MG63 (cell line): ENCODE results near the gene ZFPL1. TPM values are rescaled to one million over a fixed set of nuclear protein-coding genes. Genes with fewer than 3 reads are reported as not detected.

Experiments
- DNase-seq: peaks from one replicate; pipeline ENCODE4 v3.0.0-alpha.2; 2020
- H3K27me3 ChIP-seq: fragments of 250-450 bp; sonication (Bioruptor Pico); 2 replicates; pipeline ENCODE4 v1.5.1; 2020; ENCODE audit warnings: mild to moderate bottlenecking, moderate library complexity
- H3K36me3 ChIP-seq: fragments of 250-450 bp; sonication (Bioruptor Pico); 2 replicates; pipeline ENCODE4 v1.5.1; 2020; ENCODE audit warnings: mild to moderate bottlenecking, moderate library complexity
- H3K4me3 ChIP-seq: fragments of 250-450 bp; sonication (Bioruptor Pico); 2 replicates; pipeline ENCODE4 v1.5.1; 2020; ENCODE audit warnings: mild to moderate bottlenecking, moderate library complexity
- H3K9me3 ChIP-seq: fragments of 250-450 bp; sonication (Bioruptor Pico); 2 replicates; pipeline ENCODE4 v1.5.1; 2020; ENCODE audit warnings: mild to moderate bottlenecking, moderate library complexity
- total RNA-seq: library from RNA; depleted of rRNA; stranded (reverse); fragments of >200 nt; shearing (Covaris generic); gene quantifications from 2 replicates; pipeline ENCODE4 v1.2.3, GENCODE V29; 2014; ENCODE audit warnings: low replicate concordance

The ZFPL1 gene
- total RNA-seq, 1 experiment from 2014 or later = 70.2 TPM

DNA sequence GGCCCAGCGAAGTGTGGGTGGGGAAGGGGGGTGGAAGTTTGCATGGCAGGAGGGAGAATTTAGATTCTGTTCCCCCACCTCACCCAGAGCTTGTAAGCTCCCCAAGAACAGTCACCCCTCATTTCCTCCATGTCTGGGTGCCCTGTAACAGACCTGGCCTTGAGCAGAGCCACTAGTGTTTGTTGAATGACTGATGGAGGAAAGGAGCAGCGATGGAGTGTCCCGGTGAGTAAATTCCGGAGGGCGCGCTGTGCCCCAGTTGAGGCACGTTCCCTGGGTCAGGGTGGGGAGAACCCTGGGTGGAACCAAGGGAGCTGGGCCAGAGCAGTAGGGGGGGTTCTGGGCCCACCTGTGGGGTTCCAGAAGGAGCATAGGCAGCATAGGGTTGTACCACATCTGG lies 26.5 kb upstream of the ZFPL1 start:
- Histone ChIP-seq H3K36me3 (no peaks in the 10 kb centered on the region), H3K4me3 (no peak overlapping the region), H3K9me3 (no peaks in the 10 kb centered on the region), H3K27me3 (no peaks in the 10 kb centered on the region)
- DNase-seq = no peak

DNA sequence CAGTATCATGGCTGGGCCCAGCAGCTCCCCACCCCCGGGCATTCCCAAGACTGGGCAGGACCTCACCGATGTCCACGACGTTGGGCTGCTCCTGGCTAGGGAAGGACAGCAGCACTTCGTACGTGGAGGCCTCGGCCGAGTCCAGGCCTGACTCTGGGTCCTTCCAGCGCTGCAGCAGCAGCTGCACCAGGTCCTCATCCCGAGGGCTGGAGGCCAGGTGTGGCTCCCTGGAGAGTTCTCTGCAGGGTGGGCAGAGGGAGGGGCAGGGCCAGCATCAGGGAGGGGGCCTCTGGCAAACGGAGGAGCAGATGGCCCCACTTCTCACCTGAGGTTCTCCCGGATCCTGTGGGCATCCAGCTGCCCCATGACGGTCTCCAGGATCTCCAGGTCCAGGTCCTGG lies 26.0 kb upstream of the ZFPL1 start:
- DNase-seq = no peak
- Histone ChIP-seq H3K27me3 (no peaks in the 10 kb centered on the region), H3K9me3 (no peaks in the 10 kb centered on the region), H3K4me3 (no peak overlapping the region), H3K36me3 (no peaks in the 10 kb centered on the region)

DNA sequence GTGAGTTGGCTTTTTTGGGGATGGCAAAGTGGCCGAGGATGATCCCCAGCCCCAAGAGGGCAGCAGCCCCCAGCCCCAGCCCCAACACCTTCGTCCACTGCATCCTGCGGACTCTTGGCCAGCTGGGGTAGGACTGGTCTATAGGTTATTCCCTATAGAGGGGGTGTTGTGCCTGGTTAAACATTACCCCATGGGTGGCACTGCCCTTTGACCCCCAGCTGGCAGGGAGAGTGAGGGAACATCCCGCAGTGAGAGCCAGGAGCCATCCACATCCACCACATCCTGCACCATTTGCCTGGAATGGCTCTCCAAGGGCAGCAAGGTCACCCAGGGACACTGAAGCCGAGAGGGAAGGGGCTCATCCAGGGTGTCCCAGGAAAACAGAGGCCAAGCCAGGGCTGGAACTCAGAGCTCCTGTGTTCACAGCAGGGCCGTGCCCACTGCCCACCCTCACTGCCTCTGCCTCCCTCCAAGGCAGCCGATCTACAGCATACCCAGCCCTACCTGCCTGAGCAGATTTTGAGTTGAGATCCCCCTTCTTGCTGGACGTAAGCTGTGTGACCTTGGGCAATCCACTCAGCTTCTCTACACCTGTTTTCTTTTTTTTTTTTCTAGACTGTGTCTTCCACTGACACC lies 25.5 kb upstream of the ZFPL1 start, which contains the start of gene NAALADL1:
Gene NAALADL1, minus strand, starts transcription at position 135 of the 636 bp plus-strand sequence. Its CDS starts 32 bp downstream, at position 103.
- H3K9me3 ChIP-seq = no peaks in the 10 kb centered on the region

DNA sequence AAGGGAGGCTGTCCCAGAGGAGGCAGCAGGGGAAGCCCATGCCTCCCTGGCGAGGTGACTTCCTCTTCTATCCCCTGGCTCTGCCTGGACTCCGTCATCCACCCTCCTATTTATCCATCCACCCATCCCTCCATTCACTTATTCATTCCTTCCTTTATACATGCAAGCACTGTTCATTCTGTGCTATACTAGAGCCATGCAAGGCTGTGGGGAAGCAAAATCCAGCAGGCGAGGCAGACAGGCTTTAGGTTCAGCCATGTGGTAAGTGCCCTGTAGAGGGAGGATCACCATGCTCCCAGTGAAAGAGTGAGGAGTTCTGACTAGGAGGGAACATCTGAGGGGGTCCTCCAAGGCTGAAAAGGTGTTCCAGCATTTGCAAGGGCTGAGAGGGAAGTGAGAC lies 24.5 kb upstream of the ZFPL1 start:
- no peaks in the 10 kb centered on the region for H3K9me3 ChIP-seq
- H3K36me3 ChIP-seq = no peaks in the 10 kb centered on the region
- no peak overlapping the region for H3K4me3 ChIP-seq
- DNase-seq = no peak
- H3K27me3 ChIP-seq = no peaks in the 10 kb centered on the region

More for the DNA sequence above, 25.5 kb upstream of the ZFPL1 start, which contains the start of gene NAALADL1:
- Histone ChIP-seq H3K36me3 (no peaks in the 10 kb centered on the region), H3K4me3 (no peak within 1 kb of the TSS), H3K27me3 (no peaks in the 10 kb centered on the region)
- no peak for DNase-seq

DNA sequence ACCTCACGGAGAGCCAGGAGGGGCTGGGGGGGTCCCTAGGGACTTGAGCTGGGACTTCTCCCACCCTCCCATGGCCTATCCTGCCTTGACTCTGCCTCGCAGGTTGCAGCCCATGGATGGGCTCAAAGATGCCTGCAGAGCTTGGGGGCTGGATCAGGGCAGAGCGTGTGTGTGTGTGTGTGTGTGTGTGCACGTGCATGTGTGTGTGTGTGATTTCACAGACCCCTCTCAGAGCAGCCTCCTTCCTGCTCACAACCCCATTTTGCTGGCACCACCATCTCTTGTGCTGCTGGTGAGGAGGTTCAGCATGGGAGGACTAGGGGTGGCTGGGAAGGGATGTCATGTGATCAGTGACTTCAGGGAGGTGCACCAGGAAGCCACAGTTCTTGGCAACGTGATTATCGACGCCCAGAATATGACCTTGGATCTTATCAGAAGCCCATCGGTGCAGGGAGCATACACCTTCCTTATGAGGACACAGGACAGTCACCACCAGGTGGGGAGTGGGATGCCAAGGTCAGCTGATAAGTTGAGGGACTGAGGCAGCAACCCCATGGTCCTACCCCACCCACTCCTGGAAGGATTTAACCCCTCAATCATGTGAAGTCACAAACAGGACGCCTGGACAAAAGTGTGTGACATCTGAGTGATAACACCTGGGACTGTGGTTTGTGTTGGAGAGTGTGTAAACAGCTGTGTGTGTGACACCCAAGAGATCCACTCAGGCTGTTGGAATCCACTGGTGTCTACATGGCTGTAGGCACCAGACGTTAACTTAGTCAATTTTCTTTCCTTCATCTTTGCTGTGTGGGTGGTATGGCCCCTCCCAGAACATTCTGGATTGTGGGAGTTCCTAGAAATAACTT lies 23.8 kb upstream of the ZFPL1 start:
- Histone ChIP-seq H3K36me3 (no peaks in the 10 kb centered on the region), H3K4me3 (no peak overlapping the region), H3K27me3 (no peaks in the 10 kb centered on the region), H3K9me3 (no peaks in the 10 kb centered on the region)
- DNase-seq = no peak

DNA sequence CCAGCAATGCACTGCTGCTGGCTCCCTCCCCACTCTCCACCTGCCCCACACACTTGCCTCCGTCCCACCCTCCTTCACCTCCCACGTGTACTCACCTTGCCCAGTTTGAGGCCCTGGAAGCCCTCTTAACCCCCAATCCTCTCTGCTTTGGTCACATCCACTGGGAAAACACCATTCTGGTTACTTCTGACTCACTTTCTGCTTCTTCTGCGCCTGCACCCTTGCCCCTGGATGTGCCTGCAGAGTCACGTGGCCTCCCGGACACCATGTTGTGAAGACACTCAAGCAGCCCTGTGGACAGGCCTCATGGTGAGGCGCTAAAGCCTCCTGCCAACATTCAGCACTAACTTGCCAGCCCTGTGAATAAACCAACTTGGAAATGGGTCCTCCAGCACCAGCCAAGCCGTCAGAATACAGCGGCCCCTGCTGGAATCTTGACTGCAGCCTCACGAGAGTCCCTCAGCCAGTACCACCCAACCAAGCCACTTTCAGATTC lies 23.1 kb upstream of the ZFPL1 start:
- no peaks in the 10 kb centered on the region for H3K27me3 ChIP-seq
- peak; percentile 25 for DNase-seq
- no peaks in the 10 kb centered on the region for H3K9me3 ChIP-seq
- H3K36me3 ChIP-seq = no peaks in the 10 kb centered on the region
- no peak overlapping the region for H3K4me3 ChIP-seq

DNA sequence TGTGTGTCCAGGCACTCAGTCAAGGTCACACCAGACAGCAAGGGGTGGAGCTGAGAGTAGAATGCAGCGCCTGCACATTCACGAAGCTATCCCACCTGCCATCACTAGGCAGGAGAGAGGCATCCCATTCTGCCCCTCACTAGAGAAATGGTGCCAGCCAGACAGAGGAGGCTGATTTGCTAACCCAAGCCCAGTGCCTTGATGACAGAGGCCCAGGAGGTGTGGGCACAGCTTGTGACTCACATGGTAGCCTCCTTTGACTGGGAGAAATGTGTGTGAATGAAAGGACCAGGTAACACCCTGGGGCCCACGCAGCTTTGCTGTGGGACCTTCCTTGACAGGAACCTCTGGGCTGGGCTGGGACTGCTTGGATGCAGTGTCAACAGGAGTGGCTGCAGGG lies 20.5 kb upstream of the ZFPL1 start:
- Histone ChIP-seq H3K4me3 (no peak overlapping the region), H3K27me3 (no peaks in the 10 kb centered on the region), H3K9me3 (no peaks in the 10 kb centered on the region), H3K36me3 (no peaks in the 10 kb centered on the region)
- no peak for DNase-seq

DNA sequence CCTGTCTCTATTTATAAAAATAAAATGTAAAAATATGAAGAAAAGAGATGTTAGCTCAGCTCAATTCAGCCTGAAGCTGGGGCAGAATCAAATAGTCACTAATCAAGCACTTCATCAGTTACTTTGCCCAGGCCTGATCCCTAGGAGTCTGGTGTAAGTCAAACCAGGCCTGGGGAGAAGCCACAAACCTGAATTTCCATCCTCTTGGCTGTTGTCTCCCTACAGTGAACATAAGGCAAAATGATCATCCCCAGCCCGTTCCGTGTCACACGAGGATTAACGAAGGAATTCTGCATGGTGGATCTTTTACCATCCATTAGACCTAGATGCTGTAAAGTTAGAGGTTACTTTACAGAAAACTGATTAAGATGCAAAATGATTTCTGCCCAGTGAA lies 19.2 kb upstream of the ZFPL1 start:
- H3K36me3 ChIP-seq = no peaks in the 10 kb centered on the region
- H3K9me3 ChIP-seq = no peaks in the 10 kb centered on the region
- H3K27me3 ChIP-seq = no peaks in the 10 kb centered on the region
- H3K4me3 ChIP-seq = no peak overlapping the region
- DNase-seq = no peak

DNA sequence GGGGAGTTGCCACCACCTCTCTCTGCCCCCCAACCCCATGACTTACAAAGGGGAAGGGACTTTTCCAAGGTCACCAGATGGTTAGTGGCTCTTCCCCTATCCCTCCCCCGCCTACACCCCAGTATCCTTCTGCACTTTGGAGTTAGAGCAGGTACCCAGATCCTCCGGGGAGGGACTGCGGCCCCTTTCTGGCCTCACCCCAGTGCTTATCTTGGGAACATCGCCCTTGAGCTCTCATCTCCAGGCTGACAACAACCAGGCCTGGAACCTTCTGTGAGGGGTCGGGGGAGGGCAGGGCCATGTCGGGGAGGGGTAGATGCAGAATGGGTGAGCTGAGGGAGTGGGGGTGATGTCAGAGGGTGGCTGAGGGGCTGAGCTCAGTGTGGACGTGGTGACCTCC lies 18.2 kb upstream of the ZFPL1 start:
- H3K27me3 ChIP-seq = no peaks in the 10 kb centered on the region
- no peaks in the 10 kb centered on the region for H3K9me3 ChIP-seq
- no peak for DNase-seq
- no peak overlapping the region for H3K4me3 ChIP-seq
- H3K36me3 ChIP-seq = no peaks in the 10 kb centered on the region

DNA sequence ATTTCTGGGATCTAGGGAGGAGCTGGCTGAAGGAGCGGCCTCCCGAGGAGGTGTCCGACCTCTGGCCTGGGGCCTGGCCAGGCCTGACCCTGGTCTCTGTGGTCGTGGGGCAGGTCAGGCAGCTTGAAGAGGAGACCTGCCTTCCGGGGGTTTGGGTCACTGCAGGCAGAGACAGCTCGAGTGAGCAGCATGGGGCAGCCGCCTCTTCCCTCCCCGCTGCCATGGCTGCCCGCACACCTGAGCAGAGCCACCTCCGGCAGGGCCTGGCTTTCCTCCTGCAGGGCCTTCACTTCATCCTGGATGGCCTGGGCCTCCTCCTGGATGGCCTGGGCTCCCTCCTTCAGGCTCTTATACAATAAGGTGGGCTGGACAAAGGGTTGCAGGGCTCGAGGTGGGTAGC lies 17.7 kb upstream of the ZFPL1 start:
- no peaks in the 10 kb centered on the region for H3K27me3 ChIP-seq
- no peaks in the 10 kb centered on the region for H3K36me3 ChIP-seq
- DNase-seq = no peak
- H3K4me3 ChIP-seq = no peak overlapping the region
- H3K9me3 ChIP-seq = no peaks in the 10 kb centered on the region

DNA sequence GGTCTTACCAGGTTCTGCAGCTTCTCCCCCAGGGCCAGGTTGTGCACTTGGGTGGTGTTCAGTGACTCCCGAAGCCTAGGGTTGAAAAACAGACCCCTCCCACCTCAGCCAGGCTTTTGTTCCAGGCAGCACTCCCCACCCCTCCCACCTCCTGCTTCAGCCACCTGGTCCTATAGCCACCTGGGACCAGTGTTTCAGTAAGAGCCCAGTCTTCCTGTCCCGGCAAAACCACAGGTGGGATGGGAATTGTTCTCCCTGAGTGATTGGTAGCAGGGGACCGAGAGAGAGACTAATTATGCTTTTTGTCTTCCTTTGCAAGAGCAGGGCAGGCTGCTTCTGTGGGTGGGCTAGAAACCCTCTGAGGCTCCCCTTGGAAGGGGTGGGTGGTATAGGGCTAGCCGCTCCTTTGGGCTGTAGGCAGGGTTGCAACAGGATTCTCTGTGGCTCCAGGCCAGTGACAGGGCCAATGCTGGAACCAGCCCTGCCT lies 17.2 kb upstream of the ZFPL1 start:
- no peaks in the 10 kb centered on the region for H3K27me3 ChIP-seq
- no peaks in the 10 kb centered on the region for H3K9me3 ChIP-seq
- no peaks in the 10 kb centered on the region for H3K36me3 ChIP-seq
- H3K4me3 ChIP-seq = no peak overlapping the region
- DNase-seq = no peak

DNA sequence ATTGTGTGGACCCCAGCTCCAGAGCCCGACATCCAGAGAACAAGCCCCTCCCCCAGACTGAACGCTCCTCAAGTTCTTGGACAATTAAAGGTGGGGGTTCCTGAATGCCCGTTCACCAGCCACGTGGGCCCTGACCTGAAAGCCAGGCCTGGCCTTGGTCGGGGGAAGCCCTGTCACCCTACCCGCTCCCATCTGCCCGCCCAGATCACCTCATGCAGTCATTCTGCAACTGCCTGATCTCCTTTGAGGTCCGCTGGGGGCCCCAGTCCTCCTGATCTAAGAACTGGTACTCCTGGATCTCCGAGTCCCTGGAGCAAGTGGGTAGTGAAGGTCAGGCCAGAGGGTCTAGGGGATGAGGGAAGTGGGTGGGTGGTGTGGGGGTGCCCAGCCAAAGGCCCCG lies 16.6 kb upstream of the ZFPL1 start:
- no peak for DNase-seq
- no peaks in the 10 kb centered on the region for H3K36me3 ChIP-seq
- no peaks in the 10 kb centered on the region for H3K27me3 ChIP-seq
- no peaks in the 10 kb centered on the region for H3K9me3 ChIP-seq
- H3K4me3 ChIP-seq = no peak overlapping the region

DNA sequence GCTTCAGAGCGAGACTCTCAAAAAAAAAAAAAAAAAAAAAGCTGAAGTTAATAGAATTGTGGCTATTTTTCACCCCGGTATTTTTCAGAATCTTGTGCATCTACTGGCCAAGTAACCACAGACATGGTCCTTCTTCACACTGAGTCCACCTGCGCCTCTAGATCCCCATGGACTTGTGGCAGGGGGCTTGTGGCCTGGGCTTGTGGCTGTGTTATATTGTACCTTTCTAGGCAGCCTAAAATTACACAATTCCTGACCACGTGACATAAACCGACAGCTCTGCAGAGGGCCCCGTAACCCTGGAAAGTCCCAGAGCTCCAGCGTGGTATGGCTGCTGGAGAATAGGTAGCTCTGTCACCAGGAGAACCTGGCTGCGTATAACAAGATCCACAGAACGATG lies 14.8 kb upstream of the ZFPL1 start:
- H3K27me3 ChIP-seq = no peaks in the 10 kb centered on the region
- H3K36me3 ChIP-seq = no peaks in the 10 kb centered on the region
- no peaks in the 10 kb centered on the region for H3K9me3 ChIP-seq
- no peak overlapping the region for H3K4me3 ChIP-seq
- DNase-seq = no peak

DNA sequence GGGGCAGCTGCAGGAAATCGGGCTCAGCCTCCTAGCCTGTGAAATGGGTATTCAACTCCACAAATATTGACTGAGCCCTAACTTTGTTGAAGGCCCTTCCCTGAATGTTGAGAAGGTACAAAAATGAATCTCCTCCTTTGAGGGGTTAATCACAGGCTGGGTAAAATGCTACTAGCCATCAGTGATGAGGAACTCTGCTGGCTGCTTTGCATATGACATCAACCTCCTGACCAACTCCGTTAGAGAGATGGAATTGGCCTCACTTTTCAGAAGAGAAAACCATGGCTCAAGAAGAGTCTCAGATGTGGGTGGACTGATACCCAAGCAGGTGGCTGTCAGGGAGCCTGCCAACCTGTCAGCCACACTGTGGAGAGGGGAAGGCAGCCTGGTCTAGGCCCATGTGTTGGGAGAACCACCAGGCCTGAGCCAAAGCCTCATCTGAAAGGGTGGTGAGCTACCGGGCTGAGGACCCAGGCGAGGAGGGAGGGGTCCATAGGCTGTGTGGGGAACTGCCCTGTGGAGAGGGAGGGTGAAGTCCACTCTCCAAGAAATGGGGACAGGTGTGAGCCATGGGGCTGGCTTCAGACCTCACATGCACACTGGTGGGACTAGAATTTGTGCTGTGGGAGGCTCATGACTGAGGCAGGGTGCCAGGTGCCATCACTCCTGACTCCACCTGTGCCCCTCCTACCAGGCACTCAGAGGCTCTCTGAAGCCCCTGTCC lies 12.0 kb upstream of the ZFPL1 start:
- no peaks in the 10 kb centered on the region for H3K9me3 ChIP-seq
- no peak for DNase-seq
- no peaks in the 10 kb centered on the region for H3K27me3 ChIP-seq
- peaks cover 9% of the 10 kb centered on the region for H3K36me3 ChIP-seq
- no peak overlapping the region for H3K4me3 ChIP-seq

DNA sequence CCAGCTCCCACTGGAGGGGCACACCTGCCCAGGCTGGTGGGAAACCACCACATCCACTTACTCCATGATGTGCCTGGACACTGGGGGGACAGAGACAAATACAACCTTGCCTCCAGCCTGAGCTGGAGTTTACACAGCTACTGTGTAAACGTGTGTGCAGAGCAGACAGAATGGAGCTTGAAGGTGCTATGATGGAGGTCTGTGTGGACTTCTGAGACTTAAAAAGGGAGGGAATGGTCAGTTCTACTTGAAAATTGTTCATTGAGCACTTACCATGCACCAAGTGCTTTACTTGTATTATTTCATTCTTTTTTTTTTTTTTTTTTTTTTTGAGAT lies 11.4 kb upstream of the ZFPL1 start:
- DNase-seq = no peak
- Histone ChIP-seq H3K27me3 (no peaks in the 10 kb centered on the region), H3K4me3 (no peak overlapping the region)

DNA sequence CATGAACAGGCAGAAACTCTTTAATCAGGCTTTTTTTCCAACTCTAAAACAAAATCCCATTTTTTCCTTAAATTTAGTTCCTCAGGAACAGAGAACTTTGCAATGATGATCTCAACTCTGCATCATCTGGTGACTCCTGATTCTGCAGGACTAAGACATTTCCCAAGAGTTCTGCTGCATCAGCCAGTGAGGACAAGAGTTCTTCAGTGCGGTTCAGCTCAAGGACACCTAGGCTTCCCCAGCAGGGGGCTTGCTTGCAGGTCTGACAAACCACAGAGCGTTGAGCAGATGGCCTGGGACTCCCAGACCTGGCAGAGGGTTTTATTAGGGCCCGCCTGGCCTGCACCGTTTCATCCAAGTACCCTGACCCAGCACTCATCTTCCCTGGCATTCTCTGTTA lies 6.6 kb upstream of the ZFPL1 start:
- H3K36me3 ChIP-seq = peaks cover 54% of the 10 kb centered on the region
- no peak overlapping the region for H3K4me3 ChIP-seq
- no peak for DNase-seq
- no peaks in the 10 kb centered on the region for H3K27me3 ChIP-seq
- no peaks in the 10 kb centered on the region for H3K9me3 ChIP-seq

More for the DNA sequence above, 11.4 kb upstream of the ZFPL1 start:
- peaks cover 15% of the 10 kb centered on the region for H3K36me3 ChIP-seq
- H3K9me3 ChIP-seq = no peaks in the 10 kb centered on the region

DNA sequence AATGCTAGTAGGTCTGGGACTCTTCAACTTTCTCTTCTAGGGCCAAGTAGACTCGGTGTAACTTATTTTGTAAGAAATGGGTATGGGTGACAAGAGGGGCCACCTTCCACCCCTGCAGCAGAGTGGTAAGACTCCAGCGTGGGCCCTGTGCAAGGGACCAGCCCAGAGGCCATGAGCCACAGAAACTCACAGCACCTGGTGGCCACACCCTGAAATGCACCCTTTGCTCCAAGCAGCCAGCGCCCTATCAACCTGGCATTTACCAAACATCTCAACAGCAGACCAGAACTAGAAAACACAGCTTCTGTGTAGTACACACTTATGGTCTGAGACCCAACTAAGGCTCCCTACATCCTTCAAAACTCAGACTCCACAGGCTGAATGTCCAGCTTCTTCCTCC lies 5.9 kb upstream of the ZFPL1 start:
- no peaks in the 10 kb centered on the region for H3K27me3 ChIP-seq
- peak; percentile 27 for DNase-seq
- H3K36me3 ChIP-seq = peaks cover 61% of the 10 kb centered on the region
- H3K9me3 ChIP-seq = no peaks in the 10 kb centered on the region
- H3K4me3 ChIP-seq = no peak overlapping the region
